Activated CD4-positive, alpha-beta memory T cell treated with anti-CD3 and anti-CD28 coated beads for 36 hours (primary cell): Measurements from ENCODE around the gene MAMDC2. TPM values are rescaled to one million over a fixed set of nuclear protein-coding genes. Genes with fewer than 3 reads are reported as not detected.

Source experiments
- CTCF ChIA-PET: fragments of 350-600 bp; sonication (Branson Sonifier 250); formaldehyde crosslinking; loops from one replicate; lab custom pipeline; 2021; ENCODE audit warnings: antibody characterized with exemption, inconsistent platforms; lab: Charles Lee
- POLR2A ChIA-PET: fragments of 350-600 bp; sonication (Branson Sonifier 250); formaldehyde crosslinking; loops from one replicate; lab custom pipeline; 2021; ENCODE audit warnings: antibody characterized with exemption; lab: Charles Lee
- DNase-seq: peaks from one replicate; pipeline ENCODE4 v3.0.0-alpha.2; 2020
- H3K27ac Mint-ChIP-seq: one replicate; pipeline ENCODE4 v1.8.0; 2021; ENCODE audit warnings: mixed read lengths
- H3K27me3 Mint-ChIP-seq: one replicate; pipeline ENCODE4 v1.8.0; 2021; ENCODE audit warnings: mixed read lengths
- H3K36me3 Mint-ChIP-seq: one replicate; pipeline ENCODE4 v1.8.0; 2021; ENCODE audit warnings: mixed read lengths
- H3K4me1 Mint-ChIP-seq: one replicate; pipeline ENCODE4 v1.8.0; 2021; ENCODE audit warnings: low read depth, mixed read lengths
- H3K4me3 Mint-ChIP-seq: one replicate; pipeline ENCODE4 v1.8.0; 2021; ENCODE audit warnings: mild to moderate bottlenecking, mixed read lengths
- H3K9me3 Mint-ChIP-seq: one replicate; pipeline ENCODE4 v1.8.0; 2021; ENCODE audit warnings: mixed read lengths
- intact Hi-C: fragments of 100-400 bp; cut with micrococcal nuclease; formaldehyde crosslinking; loops from one replicate; pipeline ENCODE4 v1.15.1; 2023
- total RNA-seq, 2 experiments: library from RNA; stranded (reverse); gene quantifications; one replicate each; pipeline ENCODE4 v1.2.3, GENCODE V29; 2021

Gene MAMDC2
- total RNA-seq, 2 experiments from 2014 or later = not detected

DNA sequence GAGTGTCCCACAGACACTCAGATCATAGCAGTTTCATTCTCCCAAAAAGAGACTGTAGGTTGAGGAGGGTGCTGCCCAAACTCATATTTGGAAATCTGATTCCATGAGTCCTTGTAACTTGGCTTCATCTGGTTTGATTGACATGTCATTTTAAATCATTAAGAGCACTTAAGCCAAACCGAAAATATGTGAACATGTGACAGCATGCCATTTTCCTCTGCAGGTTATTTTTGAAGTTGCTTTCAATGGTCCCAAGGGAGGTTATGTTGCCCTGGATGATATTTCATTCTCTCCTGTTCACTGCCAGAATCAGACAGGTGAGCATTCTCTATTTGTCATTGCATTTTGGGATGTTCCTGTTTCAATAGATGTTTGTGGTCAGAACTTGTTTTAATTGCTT, 87.6 kb downstream of the MAMDC2 start:
- DNase-seq = no peak
- H3K27me3 Mint-ChIP-seq = no peaks in the 10 kb centered on the region
- intact Hi-C loops = no loop called here
- H3K9me3 Mint-ChIP-seq = no peaks in the 10 kb centered on the region
- no peak overlapping the region for H3K4me3 Mint-ChIP-seq
- POLR2A ChIA-PET = interaction anchor here (0.6 kb wide), 1 partner anchor 208 kb away, joined by 3 read pairs; no protein-coding TSS in a partner anchor
- no peaks in the 10 kb centered on the region for H3K4me1 Mint-ChIP-seq
- CTCF ChIA-PET = interaction anchor here (1.1 kb wide), 1 partner anchor 20 kb away, joined by 5 read pairs; no protein-coding TSS in a partner anchor
- no peak overlapping the region for H3K27ac Mint-ChIP-seq
- no peaks in the 10 kb centered on the region for H3K36me3 Mint-ChIP-seq

DNA sequence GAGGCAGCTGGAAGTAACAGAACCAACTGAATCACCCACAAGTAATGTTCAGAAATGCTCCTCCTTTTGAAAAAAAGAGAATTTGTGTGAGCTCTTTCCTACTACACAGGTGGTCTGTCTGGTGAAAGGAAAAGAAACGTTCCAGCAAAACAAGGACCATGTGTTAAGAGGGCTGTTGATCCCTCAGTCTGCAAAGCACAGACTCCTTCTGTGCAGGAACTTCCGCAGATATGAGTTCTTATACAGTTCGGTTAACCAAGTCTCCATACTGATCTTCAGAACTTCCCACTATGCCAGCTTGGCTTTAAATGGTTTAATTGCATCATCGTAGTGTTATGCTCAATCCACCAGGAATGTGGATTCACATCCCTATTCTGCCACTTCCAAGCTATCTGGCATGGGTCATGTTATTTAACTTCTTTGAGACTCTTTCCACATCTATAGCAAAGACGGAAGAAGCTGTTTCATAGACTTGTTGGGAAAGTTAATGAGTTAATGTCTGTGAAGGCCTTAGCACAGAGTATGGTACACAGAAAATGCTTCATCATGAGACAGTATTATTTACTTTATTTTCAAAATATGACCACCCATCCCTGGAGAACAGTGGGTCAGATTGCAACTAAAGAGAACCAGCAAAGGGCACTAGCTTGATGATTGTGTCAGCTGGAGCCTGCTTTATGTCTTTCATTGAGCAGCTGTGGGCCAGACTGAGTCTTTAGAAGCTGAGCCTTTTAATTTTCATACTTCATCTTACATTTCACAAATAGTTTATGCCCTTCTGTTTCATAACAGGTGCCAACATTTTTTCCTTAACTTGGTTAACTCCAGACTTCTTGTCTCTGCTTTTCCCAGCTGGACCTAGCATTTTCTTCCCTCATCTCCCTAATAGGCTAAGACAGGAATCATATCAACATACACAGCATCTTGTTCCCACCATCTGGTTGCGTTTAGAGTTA, 89.9 kb downstream of the MAMDC2 start:
- CTCF ChIA-PET = interaction anchor here (2.3 kb wide), 1 partner anchor 23 kb away, joined by 9 read pairs; no protein-coding TSS in a partner anchor
- Mint-ChIP-seq H3K27me3 (no peaks in the 10 kb centered on the region), H3K27ac (no peak overlapping the region), H3K9me3 (no peaks in the 10 kb centered on the region), H3K4me1 (no peaks in the 10 kb centered on the region), H3K4me3 (no peak overlapping the region), H3K36me3 (no peaks in the 10 kb centered on the region)
- POLR2A ChIA-PET = no interaction called here
- intact Hi-C loops = no loop called here
- no peak for DNase-seq

DNA sequence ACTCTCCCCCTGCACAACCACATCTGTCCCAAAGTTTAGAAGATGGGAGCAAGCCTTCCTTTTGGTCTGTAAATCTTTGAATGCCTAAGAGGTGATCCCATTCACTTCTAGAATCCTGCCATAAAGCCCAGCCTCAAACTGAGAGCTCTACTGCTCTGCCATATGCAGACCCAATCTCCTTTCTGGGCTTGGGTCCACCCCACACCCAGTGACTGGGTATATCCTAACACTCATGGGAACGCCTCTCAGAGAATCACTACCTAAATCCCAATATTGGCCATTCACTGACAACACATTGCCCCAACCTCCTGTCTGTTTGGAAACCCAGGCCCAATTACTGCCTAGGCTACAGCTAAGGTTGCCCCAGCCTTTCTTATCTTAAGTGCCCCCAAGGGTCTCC, 90.7 kb downstream of the MAMDC2 start:
- intact Hi-C loops = no loop called here
- POLR2A ChIA-PET = no interaction called here
- Mint-ChIP-seq H3K9me3 (no peaks in the 10 kb centered on the region), H3K27ac (no peak overlapping the region), H3K27me3 (no peaks in the 10 kb centered on the region), H3K4me3 (no peak overlapping the region), H3K36me3 (no peaks in the 10 kb centered on the region), H3K4me1 (no peaks in the 10 kb centered on the region)
- CTCF ChIA-PET = interaction anchor here (1.5 kb wide), 1 partner anchor 22 kb away, joined by 4 read pairs; no protein-coding TSS in a partner anchor
- no peak for DNase-seq

DNA sequence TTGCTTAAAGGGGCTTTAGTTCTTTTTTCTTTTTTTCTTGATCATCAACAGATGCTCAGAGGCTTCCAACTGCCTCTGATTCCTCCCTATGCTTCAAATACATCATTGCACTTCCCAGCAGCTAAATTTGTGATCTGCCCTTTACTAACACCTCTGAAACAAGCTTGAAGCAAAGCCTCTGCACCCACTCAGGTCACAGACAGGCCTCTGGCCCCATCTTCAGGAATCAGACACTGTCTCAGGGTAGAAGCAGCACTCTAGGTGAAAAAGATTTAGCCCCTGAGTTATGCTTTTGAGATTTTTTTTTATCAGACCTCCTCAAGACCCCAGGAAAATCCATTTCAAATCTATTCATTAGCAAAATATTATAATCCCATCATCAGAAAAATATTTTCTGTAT, 91.5 kb downstream of the MAMDC2 start:
- no peaks in the 10 kb centered on the region for H3K4me1 Mint-ChIP-seq
- POLR2A ChIA-PET = no interaction called here
- intact Hi-C loops = no loop called here
- no peaks in the 10 kb centered on the region for H3K27me3 Mint-ChIP-seq
- H3K9me3 Mint-ChIP-seq = no peaks in the 10 kb centered on the region
- H3K27ac Mint-ChIP-seq = no peak overlapping the region
- no peak overlapping the region for H3K4me3 Mint-ChIP-seq
- CTCF ChIA-PET = interaction anchor here (1.5 kb wide), 1 partner anchor 23 kb away, joined by 4 read pairs; no protein-coding TSS in a partner anchor
- no peak for DNase-seq
- H3K36me3 Mint-ChIP-seq = no peaks in the 10 kb centered on the region

DNA sequence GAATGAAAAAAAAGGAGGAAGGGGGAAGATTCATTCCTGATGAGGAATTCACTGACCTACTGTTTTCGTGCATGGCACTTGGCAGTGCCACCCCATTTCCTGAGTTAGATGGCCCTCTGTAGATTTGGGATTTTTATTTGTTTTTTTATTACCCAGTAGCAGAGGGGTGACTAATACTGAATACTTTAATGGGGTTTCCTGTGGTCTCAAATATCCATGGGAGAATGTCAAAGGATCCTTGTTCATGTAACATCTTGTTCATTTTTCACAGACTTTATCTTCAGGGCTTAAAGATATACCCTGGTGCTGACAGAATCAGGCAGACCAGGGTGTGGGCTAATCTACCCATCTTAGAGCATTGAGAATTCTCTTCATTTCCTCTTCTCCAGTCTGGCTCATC, 93.0 kb downstream of the MAMDC2 start:
- POLR2A ChIA-PET = no interaction called here
- intact Hi-C loops = no loop called here
- H3K36me3 Mint-ChIP-seq = no peaks in the 10 kb centered on the region
- no peaks in the 10 kb centered on the region for H3K9me3 Mint-ChIP-seq
- no peak for DNase-seq
- CTCF ChIA-PET = no interaction called here
- H3K4me1 Mint-ChIP-seq = no peaks in the 10 kb centered on the region
- no peak overlapping the region for H3K27ac Mint-ChIP-seq
- no peak overlapping the region for H3K4me3 Mint-ChIP-seq
- no peaks in the 10 kb centered on the region for H3K27me3 Mint-ChIP-seq

DNA sequence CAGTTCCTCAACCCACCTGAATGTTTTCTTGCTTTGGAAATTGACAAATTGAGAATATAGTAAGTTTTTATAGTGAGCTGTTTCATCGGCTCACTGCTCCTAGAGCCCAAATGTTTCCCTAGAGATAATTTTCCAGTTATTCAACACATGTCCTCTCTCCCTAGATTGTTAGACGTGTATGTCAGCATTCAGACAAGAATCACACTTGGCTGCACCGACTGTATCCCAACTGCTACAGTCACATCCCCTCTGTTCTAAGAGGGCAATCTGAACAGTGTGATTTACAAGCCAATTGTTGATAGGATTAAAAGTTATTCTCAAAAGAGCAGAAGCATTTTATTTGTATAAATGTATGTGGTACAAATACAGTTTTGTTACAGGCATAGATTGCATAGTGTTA, 93.9 kb downstream of the MAMDC2 start:
- ChIA-PET CTCF (no interaction called here), POLR2A (no interaction called here)
- intact Hi-C loops = no loop called here
- Mint-ChIP-seq H3K27ac (no peak overlapping the region), H3K9me3 (no peaks in the 10 kb centered on the region), H3K4me1 (no peaks in the 10 kb centered on the region), H3K36me3 (no peaks in the 10 kb centered on the region), H3K4me3 (no peak overlapping the region), H3K27me3 (no peaks in the 10 kb centered on the region)
- DNase-seq = no peak

DNA sequence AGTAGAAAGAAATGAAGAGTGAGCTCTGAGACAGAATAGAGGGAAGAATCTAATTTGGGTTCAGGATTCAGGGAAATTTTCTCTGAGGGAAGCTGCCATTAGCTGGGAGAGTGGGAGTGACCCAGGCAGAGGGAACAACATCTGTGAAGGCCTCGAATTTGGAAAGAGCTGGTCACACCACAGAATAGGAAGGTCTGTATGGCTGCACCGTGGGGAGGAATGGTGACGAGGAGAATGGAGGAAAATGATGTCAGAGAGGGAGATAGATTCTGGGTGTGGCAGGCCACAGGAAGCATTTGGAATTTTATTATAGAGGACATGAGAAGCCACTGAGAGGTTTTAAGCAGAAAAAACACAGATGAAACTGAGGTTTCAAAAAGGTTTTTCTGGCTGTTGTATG, 98.5 kb downstream of the MAMDC2 start:
- ChIA-PET CTCF (no interaction called here), POLR2A (no interaction called here)
- DNase-seq = no peak
- no peaks in the 10 kb centered on the region for H3K4me1 Mint-ChIP-seq
- intact Hi-C loops = no loop called here
- no peaks in the 10 kb centered on the region for H3K9me3 Mint-ChIP-seq
- H3K27ac Mint-ChIP-seq = no peak overlapping the region
- no peak overlapping the region for H3K4me3 Mint-ChIP-seq
- no peaks in the 10 kb centered on the region for H3K36me3 Mint-ChIP-seq
- no peaks in the 10 kb centered on the region for H3K27me3 Mint-ChIP-seq

DNA sequence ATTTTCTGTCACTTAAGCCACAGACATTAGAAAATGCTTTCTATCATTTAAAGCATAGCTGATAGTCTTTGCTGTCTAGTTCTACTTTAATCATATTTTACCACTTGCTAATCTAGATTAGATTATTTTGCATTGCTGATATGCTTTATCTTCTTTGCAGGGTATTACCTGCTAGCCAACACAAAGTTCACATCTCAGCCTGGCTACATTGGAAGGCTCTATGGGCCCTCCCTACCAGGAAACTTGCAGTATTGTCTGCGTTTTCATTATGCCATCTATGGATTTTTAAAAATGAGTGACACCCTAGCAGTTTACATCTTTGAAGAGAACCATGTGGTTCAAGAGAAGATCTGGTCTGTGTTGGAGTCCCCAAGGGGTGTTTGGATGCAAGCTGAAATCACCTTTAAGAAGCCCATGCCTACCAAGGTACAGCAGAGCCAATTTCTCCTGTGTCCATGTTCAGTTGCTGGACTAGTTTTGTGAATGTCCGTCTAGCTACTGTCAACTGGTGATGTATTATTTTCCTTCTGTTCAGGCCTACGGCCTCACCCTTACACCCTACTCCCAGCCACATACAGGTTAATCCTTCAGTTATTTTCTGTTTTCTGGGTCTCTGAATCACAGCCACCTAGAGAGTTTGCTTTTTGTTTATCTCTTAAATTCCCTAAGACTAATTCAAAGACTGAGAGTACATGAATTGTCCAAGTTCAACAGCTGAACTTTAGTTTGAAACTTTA, 99.9 kb downstream of the MAMDC2 start:
- Mint-ChIP-seq H3K27me3 (no peaks in the 10 kb centered on the region), H3K36me3 (no peaks in the 10 kb centered on the region), H3K4me3 (no peak overlapping the region), H3K27ac (no peak overlapping the region), H3K4me1 (no peaks in the 10 kb centered on the region), H3K9me3 (no peaks in the 10 kb centered on the region)
- ChIA-PET CTCF (interaction anchor here (1.4 kb wide), 2 partner anchors 27 to 33 kb away, joined by 3 to 4 read pairs; no protein-coding TSS in a partner anchor), POLR2A (no interaction called here)
- intact Hi-C loops = no loop called here
- DNase-seq = no peak

DNA sequence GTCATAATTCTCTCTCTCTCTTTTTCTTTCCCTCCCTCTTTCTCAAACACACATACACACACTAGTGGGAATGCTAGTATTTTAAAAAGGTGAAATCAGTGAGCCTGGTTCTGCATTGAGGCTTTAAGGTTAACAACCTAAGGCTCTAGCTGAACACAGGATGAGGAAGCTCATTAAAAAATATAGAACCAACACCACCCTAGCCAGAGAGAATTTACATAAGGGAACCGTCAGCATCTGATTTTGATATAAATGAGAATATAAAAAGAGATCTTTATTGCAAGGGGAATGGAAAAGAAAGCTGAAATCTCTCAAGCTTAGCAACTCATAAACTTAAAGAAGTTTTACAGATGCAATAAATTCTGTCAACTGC, 100.5 kb downstream of the MAMDC2 start:
- Mint-ChIP-seq H3K27me3 (no peaks in the 10 kb centered on the region), H3K4me3 (no peak overlapping the region), H3K9me3 (no peaks in the 10 kb centered on the region), H3K4me1 (no peaks in the 10 kb centered on the region), H3K36me3 (no peaks in the 10 kb centered on the region), H3K27ac (no peak overlapping the region)
- CTCF ChIA-PET = interaction anchor here (1.4 kb wide), 2 partner anchors 26 to 33 kb away, joined by 3 to 4 read pairs; no protein-coding TSS in a partner anchor
- POLR2A ChIA-PET = no interaction called here
- DNase-seq = no peak
- intact Hi-C loops = no loop called here

DNA sequence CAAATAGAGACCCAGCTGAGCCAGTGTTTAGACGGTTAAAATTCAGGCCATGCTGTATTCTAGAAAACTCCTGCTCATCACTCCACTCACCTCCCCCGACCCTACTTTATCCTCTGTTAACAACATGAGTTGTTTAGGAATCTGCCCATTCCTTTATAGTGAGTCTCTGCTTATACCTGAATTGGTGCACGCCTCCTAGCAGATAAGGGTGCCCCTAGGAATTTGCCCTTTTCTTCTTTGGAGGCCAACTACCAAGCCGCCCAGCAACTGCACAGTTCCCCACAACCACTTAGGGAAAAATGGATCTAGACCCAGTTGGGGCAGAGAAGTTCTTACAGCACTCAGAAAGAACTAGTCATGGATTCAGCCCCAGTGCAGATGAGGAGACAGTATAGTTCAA, 102.3 kb downstream of the MAMDC2 start:
- Mint-ChIP-seq H3K4me1 (no peaks in the 10 kb centered on the region), H3K36me3 (no peaks in the 10 kb centered on the region), H3K4me3 (no peak overlapping the region), H3K27ac (no peak overlapping the region), H3K27me3 (no peaks in the 10 kb centered on the region), H3K9me3 (no peaks in the 10 kb centered on the region)
- POLR2A ChIA-PET = no interaction called here
- CTCF ChIA-PET = no interaction called here
- no peak for DNase-seq
- intact Hi-C loops = no loop called here

DNA sequence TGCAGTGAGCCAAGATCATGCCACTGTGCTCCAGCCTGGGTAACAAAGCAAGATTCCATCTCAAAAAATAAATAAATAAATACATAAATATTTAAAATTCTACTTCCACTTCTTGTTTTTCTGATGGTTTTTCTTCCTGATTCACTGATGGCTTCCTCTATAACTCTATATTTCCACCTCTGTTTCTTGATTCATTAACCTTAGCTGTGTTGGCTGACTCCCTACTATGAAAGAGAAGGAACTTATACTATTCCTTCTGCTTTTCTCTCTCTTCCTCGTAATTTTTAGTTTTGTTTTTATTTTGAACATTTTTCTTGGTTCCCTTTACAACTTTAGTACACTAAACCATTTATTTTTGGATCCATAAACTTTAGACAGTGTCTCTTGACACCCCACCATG, 103.5 kb downstream of the MAMDC2 start:
- no peaks in the 10 kb centered on the region for H3K36me3 Mint-ChIP-seq
- H3K27ac Mint-ChIP-seq = no peak overlapping the region
- no peak overlapping the region for H3K4me3 Mint-ChIP-seq
- no peaks in the 10 kb centered on the region for H3K9me3 Mint-ChIP-seq
- H3K27me3 Mint-ChIP-seq = no peaks in the 10 kb centered on the region
- no peak for DNase-seq
- POLR2A ChIA-PET = no interaction called here
- intact Hi-C loops = no loop called here
- no peaks in the 10 kb centered on the region for H3K4me1 Mint-ChIP-seq
- CTCF ChIA-PET = no interaction called here

DNA sequence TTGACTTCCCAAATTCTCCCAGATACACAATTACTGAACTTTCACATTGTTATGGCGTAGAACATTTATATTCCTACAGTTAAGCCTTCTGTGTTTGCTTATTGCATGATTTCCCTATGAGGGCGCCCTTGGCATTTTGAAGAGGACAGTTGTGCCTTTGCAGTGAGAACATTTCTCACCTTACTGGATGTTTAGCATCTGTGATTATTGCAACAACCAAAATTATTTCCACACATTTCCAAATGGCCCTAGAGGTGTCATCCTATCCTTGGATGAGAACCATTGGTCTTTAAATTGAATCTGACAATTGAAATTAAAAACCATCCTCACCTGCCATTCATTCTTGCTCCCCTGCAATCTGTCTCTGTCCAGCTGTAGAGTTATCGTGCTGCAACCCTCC, 104.0 kb downstream of the MAMDC2 start:
- H3K4me3 Mint-ChIP-seq = no peak overlapping the region
- H3K4me1 Mint-ChIP-seq = no peaks in the 10 kb centered on the region
- no peaks in the 10 kb centered on the region for H3K36me3 Mint-ChIP-seq
- ChIA-PET CTCF (interaction anchor here (0.9 kb wide), 1 partner anchor 455 kb away, joined by 3 read pairs; no protein-coding TSS in a partner anchor), POLR2A (no interaction called here)
- no peak for DNase-seq
- H3K27ac Mint-ChIP-seq = no peak overlapping the region
- intact Hi-C loops = no loop called here
- no peaks in the 10 kb centered on the region for H3K9me3 Mint-ChIP-seq
- no peaks in the 10 kb centered on the region for H3K27me3 Mint-ChIP-seq
